Tongue (tissue), 2 donors: Measurements from ENCODE around the gene FAR2. TPM values are rescaled to one million over a fixed set of nuclear protein-coding genes. Genes with fewer than 3 reads are reported as not detected.
"Not testable (repeated sequence)": the region's sequence is repeated elsewhere in the genome, so short reads cannot be mapped to it uniquely, and the experiment has no call there.

ENCODE experiments used
- DNase-seq: peaks from one replicate; pipeline ENCODE4 v3.0.0-alpha.2; 2015
- total RNA-seq: library from RNA; depleted of rRNA; stranded (reverse); fragments of >200 nt; gene quantifications from one replicate; pipeline ENCODE4 v1.2.3, GENCODE V29; 2014

Gene FAR2
- total RNA-seq, 1 donor from 2014 or later: 15.2 TPM

- no peak for DNase-seq
Observed at GRCh38 chr12:29281371-29282005, 132.4 kb downstream of the FAR2 start.

GRCh38 chr12:29282031-29282816 is 133.1 kb downstream of the FAR2 start:
- peak; percentile 73 for DNase-seq

GRCh38 chr12:29283969-29284700 is 135.1 kb downstream of the FAR2 start:
- no peak for DNase-seq

GRCh38 chr12:29286081-29286790 is 137.2 kb downstream of the FAR2 start:
- DNase-seq: peak; percentile 16

GRCh38 chr12:29287622-29288021 is 138.5 kb downstream of the FAR2 start:
- DNase-seq: no peak

GRCh38 chr12:29288031-29288430 is 139.0 kb downstream of the FAR2 start:
- DNase-seq: no peak

GRCh38 chr12:29290475-29290874 is 141.4 kb downstream of the FAR2 start:
- DNase-seq: not testable (repeated sequence)

- no peak for DNase-seq
Observed at GRCh38 chr12:29291226-29291625, 142.1 kb downstream of the FAR2 start.

- DNase-seq: no peak
Observed at GRCh38 chr12:29299633-29300032, 150.6 kb downstream of the FAR2 start.

- no peak for DNase-seq
Observed at GRCh38 chr12:29301114-29301513, 152.0 kb downstream of the FAR2 start.

GRCh38 chr12:29304388-29304787 is 155.3 kb downstream of the FAR2 start:
- DNase-seq: no peak

GRCh38 chr12:29306266-29306665 is 157.2 kb downstream of the FAR2 start:
- DNase-seq: no peak

- no peak for DNase-seq
Observed at GRCh38 chr12:29306682-29307081, 157.6 kb downstream of the FAR2 start.

- DNase-seq: peak; percentile 26
Observed at GRCh38 chr12:29309320-29309902, 160.3 kb downstream of the FAR2 start.

- DNase-seq: no peak
Observed at GRCh38 chr12:29310899-29311298, 161.8 kb downstream of the FAR2 start.

- DNase-seq: no peak
Observed at GRCh38 chr12:29314416-29314815, 165.3 kb downstream of the FAR2 start.

- DNase-seq: no peak
Observed at GRCh38 chr12:29316752-29317151, 167.7 kb downstream of the FAR2 start.

- peak; percentile 79 for DNase-seq
Observed at GRCh38 chr12:29317556-29318363, 168.7 kb downstream of the FAR2 start.

- DNase-seq: no peak
Observed at GRCh38 chr12:29320295-29321085, 171.4 kb downstream of the FAR2 start.

GRCh38 chr12:29322157-29322556 is 173.1 kb downstream of the FAR2 start:
- DNase-seq: no peak
